Stimulated activated CD4-positive, alpha-beta T cell treated with anti-CD3 and anti-CD28 coated beads, Interleukin-15, amount 100 ng/mL, for 1 hour (primary cell): ENCODE data around the gene ADAD2.

ENCODE experiments used
- DNase-seq, 2 donors: peaks; one replicate each; pipeline ENCODE4 v3.0.0-alpha.2; 2020; ENCODE audit warnings: low read depth in 1 of 2, low spot score in 1 of 2

Gene ADAD2

GRCh38 chr16:84176192-84177053, 14.5 kb upstream of the ADAD2 start:
- DNase-seq, result no peak

GRCh38 chr16:84177741-84178073, 13.2 kb upstream of the ADAD2 start:
- no peak for DNase-seq

- no peak for DNase-seq
Observed at GRCh38 chr16:84178146-84178765, 12.7 kb upstream of the ADAD2 start.

GRCh38 chr16:84178892-84179611, 11.9 kb upstream of the ADAD2 start:
- DNase-seq, result no peak

GRCh38 chr16:84179612-84180320, 11.2 kb upstream of the ADAD2 start:
- DNase-seq, result no peak

GRCh38 chr16:84180519-84181140, 10.3 kb upstream of the ADAD2 start:
- DNase-seq, result no peak

- no peak for DNase-seq
Observed at GRCh38 chr16:84181144-84181915, 9.6 kb upstream of the ADAD2 start.

- no peak for DNase-seq
Observed at GRCh38 chr16:84182104-84182503, 8.9 kb upstream of the ADAD2 start.

- no peak for DNase-seq
Observed at GRCh38 chr16:84182680-84183571, 8.0 kb upstream of the ADAD2 start.

GRCh38 chr16:84183572-84183875, 7.4 kb upstream of the ADAD2 start:
- DNase-seq, result no peak

GRCh38 chr16:84183911-84184591, 6.9 kb upstream of the ADAD2 start:
- DNase-seq, result no peak

- DNase-seq, result no peak
Observed at GRCh38 chr16:84184775-84185174, 6.2 kb upstream of the ADAD2 start.

- DNase-seq, result peak; percentile 80 to 89
Observed at GRCh38 chr16:84186685-84187437, 4.1 kb upstream of the ADAD2 start, which contains the start of gene TAF1C. TSS of gene TAF1C (minus strand) at chr16:84187057. CDS start at chr16:84184988, 2,069 bp downstream.

- no peak for DNase-seq
Observed at GRCh38 chr16:84191466-84191865, 509 bp downstream of the ADAD2 start.

GRCh38 chr16:84193480-84193879, 2.5 kb downstream of the ADAD2 start:
- DNase-seq, result no peak

- no peak for DNase-seq
Observed at GRCh38 chr16:84194018-84194417, 3.1 kb downstream of the ADAD2 start.

GRCh38 chr16:84194470-84195200, 3.7 kb downstream of the ADAD2 start:
- DNase-seq, result no peak
